HepG2 (cell line): Measurements from ENCODE around the gene OR6C1. TPM values are rescaled to one million over a fixed set of nuclear protein-coding genes. Genes with fewer than 3 reads are reported as not detected.

Experiments used
- polyA plus RNA-seq, 8 experiments: library from polyadenylated mRNA; depleted of rRNA in 3 of 8; stranded (reverse) in 7 of 8; unstranded in 1 of 8; fragments of >200 nt; fragmentation: Illumina TruSeq in 4 of 8; extraction: Trizol in 4 of 8; gene quantifications; 2 replicates each; pipeline versions ENCODE4 v1.2.1 to v1.2.3, GENCODE V29; 2011 to 2016; ENCODE audit warnings: low read depth in 4 of 8, missing spikeins in 1 of 8, mixed read lengths in 1 of 8; ENCODE audit not compliant: insufficient read depth in 1 of 8
- total RNA-seq, 5 experiments: library from RNA; depleted of rRNA; stranded (reverse); fragments of >200 nt; fragmentation: Illumina TruSeq; extraction: Trizol; gene quantifications; 2 replicates each; pipeline ENCODE4 v1.2.3, GENCODE V29; 2016; ENCODE audit warnings: low read depth in 1 of 5
- TF ChIP-seq, protein P1 (sequence below), 2 experiments: IDR thresholded peaks; 2 replicates each; pipeline ENCODE4 v1.6.1; 2011 to 2012; ENCODE audit warnings: low read length in 2 of 2, borderline replicate concordance in 1 of 2, low read depth in 1 of 2, mild to moderate bottlenecking in 1 of 2, moderate library complexity in 1 of 2

Gene OR6C1
- total and polyA plus RNA-seq, 2 of the 13 experiments (the other 11 are each of a cell fraction or from before 2014, with no cell fraction given): not detected

DNA sequence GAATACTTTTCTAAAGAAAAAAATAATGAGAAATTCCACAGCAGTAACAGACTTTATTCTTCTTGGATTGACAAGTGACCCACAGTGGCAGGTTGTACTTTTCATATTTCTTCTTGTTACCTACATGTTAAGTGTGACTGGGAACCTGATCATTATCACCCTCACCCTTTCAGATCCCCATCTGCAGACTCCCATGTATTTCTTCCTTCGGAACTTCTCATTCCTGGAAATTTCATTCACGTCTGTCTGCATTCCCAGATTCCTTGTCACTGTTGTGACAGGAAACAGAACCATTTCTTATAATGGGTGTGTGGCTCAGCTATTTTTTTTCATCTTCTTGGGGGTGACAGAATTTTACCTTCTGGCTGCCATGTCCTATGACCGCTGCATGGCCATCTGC lies 50.9 kb downstream of the OR6C1 start (continued):
- TF ChIP-seq, protein P1, sequence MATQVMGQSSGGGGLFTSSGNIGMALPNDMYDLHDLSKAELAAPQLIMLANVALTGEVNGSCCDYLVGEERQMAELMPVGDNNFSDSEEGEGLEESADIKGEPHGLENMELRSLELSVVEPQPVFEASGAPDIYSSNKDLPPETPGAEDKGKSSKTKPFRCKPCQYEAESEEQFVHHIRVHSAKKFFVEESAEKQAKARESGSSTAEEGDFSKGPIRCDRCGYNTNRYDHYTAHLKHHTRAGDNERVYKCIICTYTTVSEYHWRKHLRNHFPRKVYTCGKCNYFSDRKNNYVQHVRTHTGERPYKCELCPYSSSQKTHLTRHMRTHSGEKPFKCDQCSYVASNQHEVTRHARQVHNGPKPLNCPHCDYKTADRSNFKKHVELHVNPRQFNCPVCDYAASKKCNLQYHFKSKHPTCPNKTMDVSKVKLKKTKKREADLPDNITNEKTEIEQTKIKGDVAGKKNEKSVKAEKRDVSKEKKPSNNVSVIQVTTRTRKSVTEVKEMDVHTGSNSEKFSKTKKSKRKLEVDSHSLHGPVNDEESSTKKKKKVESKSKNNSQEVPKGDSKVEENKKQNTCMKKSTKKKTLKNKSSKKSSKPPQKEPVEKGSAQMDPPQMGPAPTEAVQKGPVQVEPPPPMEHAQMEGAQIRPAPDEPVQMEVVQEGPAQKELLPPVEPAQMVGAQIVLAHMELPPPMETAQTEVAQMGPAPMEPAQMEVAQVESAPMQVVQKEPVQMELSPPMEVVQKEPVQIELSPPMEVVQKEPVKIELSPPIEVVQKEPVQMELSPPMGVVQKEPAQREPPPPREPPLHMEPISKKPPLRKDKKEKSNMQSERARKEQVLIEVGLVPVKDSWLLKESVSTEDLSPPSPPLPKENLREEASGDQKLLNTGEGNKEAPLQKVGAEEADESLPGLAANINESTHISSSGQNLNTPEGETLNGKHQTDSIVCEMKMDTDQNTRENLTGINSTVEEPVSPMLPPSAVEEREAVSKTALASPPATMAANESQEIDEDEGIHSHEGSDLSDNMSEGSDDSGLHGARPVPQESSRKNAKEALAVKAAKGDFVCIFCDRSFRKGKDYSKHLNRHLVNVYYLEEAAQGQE (IDR thresholded peaks at IDR 0.05; ENCODE audit: borderline replicate concordance in 1 of 2, low read depth in 1 of 2, low read length in 2 of 2): no peak

Other genes starting within 250 kb of the OR6C1 start
- not detected in 2 replicates for gene OR9K2, start 187.9 kb upstream of the OR6C1 start, total RNA-seq (2016; rRNA removed; fragmentation: Illumina TruSeq; extraction: Trizol)
- gene OR9K2, start 187.9 kb upstream of the OR6C1 start, polyA plus RNA-seq (2011; rRNA removed): not detected in 2 replicates
- gene OR10A7, start 93.3 kb upstream of the OR6C1 start, total RNA-seq (2016; rRNA removed; fragmentation: Illumina TruSeq; extraction: Trizol): not detected in 2 replicates
- not detected in 2 replicates for gene OR10A7, start 93.3 kb upstream of the OR6C1 start, polyA plus RNA-seq (2011; rRNA removed)
- not detected in 2 replicates for gene OR6C74, start 69.7 kb upstream of the OR6C1 start, total RNA-seq (2016; rRNA removed; fragmentation: Illumina TruSeq; extraction: Trizol)
- not detected in 2 replicates for gene OR6C74, start 69.7 kb upstream of the OR6C1 start, polyA plus RNA-seq (2011; rRNA removed)
- not detected in 2 replicates for gene OR6C6, start 17.8 kb upstream of the OR6C1 start, total RNA-seq (2016; rRNA removed; fragmentation: Illumina TruSeq; extraction: Trizol)
- not detected in 2 replicates for gene OR6C6, start 17.8 kb upstream of the OR6C1 start, polyA plus RNA-seq (2011; rRNA removed)
- not detected in 2 replicates for gene OR6C3, start 16.4 kb downstream of the OR6C1 start, total RNA-seq (2016; rRNA removed; fragmentation: Illumina TruSeq; extraction: Trizol)
- not detected in 2 replicates for gene OR6C3, start 16.4 kb downstream of the OR6C1 start, polyA plus RNA-seq (2011; rRNA removed)
- not detected in 2 replicates for gene OR6C75, start 48.6 kb downstream of the OR6C1 start, total RNA-seq (2016; rRNA removed; fragmentation: Illumina TruSeq; extraction: Trizol)
- gene OR6C75, start 48.6 kb downstream of the OR6C1 start, polyA plus RNA-seq (2011; rRNA removed): not detected in 2 replicates
- gene OR6C65, start 86.2 kb downstream of the OR6C1 start, total RNA-seq (2016; rRNA removed; fragmentation: Illumina TruSeq; extraction: Trizol): not detected in 2 replicates
- gene OR6C65, start 86.2 kb downstream of the OR6C1 start, polyA plus RNA-seq (2011; rRNA removed): not detected in 2 replicates
- gene OR6C76, start 111.9 kb downstream of the OR6C1 start, total RNA-seq (2016; rRNA removed; fragmentation: Illumina TruSeq; extraction: Trizol): not detected in 2 replicates
- not detected in 2 replicates for gene OR6C76, start 111.9 kb downstream of the OR6C1 start, polyA plus RNA-seq (2011; rRNA removed)
- not detected in 2 replicates for gene OR6C2, start 129.7 kb downstream of the OR6C1 start, total RNA-seq (2016; rRNA removed; fragmentation: Illumina TruSeq; extraction: Trizol)
- gene OR6C2, start 129.7 kb downstream of the OR6C1 start, polyA plus RNA-seq (2011; rRNA removed): not detected in 2 replicates
- not detected in 2 replicates for gene OR6C70, start 155.8 kb downstream of the OR6C1 start, total RNA-seq (2016; rRNA removed; fragmentation: Illumina TruSeq; extraction: Trizol)
- not detected in 2 replicates for gene OR6C70, start 155.8 kb downstream of the OR6C1 start, polyA plus RNA-seq (2011; rRNA removed)
- not detected in 2 replicates for gene OR6C68, start 178.0 kb downstream of the OR6C1 start, total RNA-seq (2016; rRNA removed; fragmentation: Illumina TruSeq; extraction: Trizol)
- not detected in 2 replicates for gene OR6C68, start 178.0 kb downstream of the OR6C1 start, polyA plus RNA-seq (2011; rRNA removed)
- gene OR6C4, start 235.3 kb downstream of the OR6C1 start, total RNA-seq (2016; rRNA removed; fragmentation: Illumina TruSeq; extraction: Trizol): not detected in 2 replicates
- not detected in 2 replicates for gene OR6C4, start 235.3 kb downstream of the OR6C1 start, polyA plus RNA-seq (2011; rRNA removed)